ENCODE results near the gene LCN2.
A peak's percentile ranks its signal among the peaks of the same experiment; 100 is the strongest.

The LCN2 gene

DNA sequence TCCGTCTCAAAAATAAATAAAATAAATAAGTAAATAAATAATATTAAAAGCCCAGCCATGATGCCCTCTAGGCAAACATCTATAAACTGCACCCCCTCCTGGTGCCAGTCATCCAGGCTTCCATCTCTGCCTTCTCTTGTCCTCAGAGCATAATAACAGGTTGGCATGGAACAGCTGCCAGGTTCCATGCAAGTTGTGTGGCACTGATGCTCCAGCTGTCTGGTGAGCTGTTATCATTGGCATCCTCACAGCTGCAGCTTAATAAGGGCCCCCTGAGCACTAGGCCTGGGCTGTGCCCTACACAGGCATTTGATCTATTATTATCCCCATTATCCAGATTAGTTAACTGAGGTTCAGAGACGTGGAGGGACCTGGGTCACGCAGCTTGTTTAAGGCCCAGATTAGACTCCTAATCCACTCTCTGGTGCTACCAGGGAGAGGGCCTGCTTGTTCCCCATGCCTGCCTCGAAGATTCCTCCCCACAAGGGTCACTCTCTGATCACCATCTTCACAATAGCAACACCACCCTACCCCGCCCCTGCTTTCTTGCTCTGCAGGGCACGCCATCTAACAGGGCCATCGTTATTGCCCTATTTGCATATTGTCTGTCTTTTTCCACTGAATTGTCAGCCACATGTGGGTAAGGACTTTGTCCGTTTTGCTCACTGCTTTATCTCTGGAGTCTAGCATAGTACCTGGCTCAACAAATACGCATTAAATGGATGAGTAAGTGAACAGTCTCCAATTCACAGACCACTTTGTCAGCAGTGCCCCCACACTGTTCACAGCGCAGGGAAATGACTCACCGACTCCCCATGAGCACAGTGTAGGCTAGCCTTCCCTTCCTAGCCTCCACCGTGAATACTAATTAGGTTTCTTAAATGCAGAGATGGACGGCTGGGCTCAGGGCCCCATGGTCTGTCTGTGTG, 52.5 kb downstream of the LCN2 start:
- Histone ChIP-seq H2AFZ (ENCODE audit: low read depth, low read length) (no peak overlapping the region), H2BK15ac (ENCODE audit: low read depth, poor library complexity, severe bottlenecking) (no peak overlapping the region), H4K91ac (ENCODE audit: low read length) (no peak overlapping the region), H3K23ac (ENCODE audit: low read length in 2 of 2) (no peak overlapping the region), H2BK5ac (ENCODE audit: low read depth, low read length, poor library complexity, severe bottlenecking) (no peak overlapping the region), H3K27me3 (ENCODE audit: control insufficient read depth in 1 of 2, insufficient read depth in 1 of 2, low read length in 2 of 2) (no peaks in the 10 kb centered on the region), H3K4me3 (ENCODE audit: insufficient read depth in 1 of 2, low read depth in 1 of 2, low read length in 2 of 2) (no peak overlapping the region), H3K14ac (ENCODE audit: low read length in 2 of 2) (no peak overlapping the region), H3K9me3 (ENCODE audit: control insufficient read depth, low read length) (no peaks in the 10 kb centered on the region), H3K4ac (ENCODE audit: low read depth in 1 of 2, low read length in 2 of 2) (no peak overlapping the region), H3K79me1 (replicated peaks; ENCODE audit: low read length, poor library complexity, severe bottlenecking) (peaks cover 15% of the 10 kb centered on the region), H3K4me1 (ENCODE audit: control insufficient read depth, insufficient read depth, low read depth, low read length) (peaks cover 31% of the 10 kb centered on the region), H2BK12ac (ENCODE audit: low read length in 2 of 2) (no peak overlapping the region), H3K4me2 (ENCODE audit: low read length, poor library complexity, severe bottlenecking) (no peak overlapping the region), H2BK120ac (ENCODE audit: low read depth, low read length) (no peak overlapping the region), H4K8ac (ENCODE audit: low read length) (no peak overlapping the region), H3K9ac (ENCODE audit: low read length) (no peak overlapping the region), H3K36me3 (ENCODE audit: control insufficient read depth in 1 of 2, insufficient read depth in 2 of 2, low read depth in 1 of 2, low read length in 2 of 2) (peaks cover 10 to 13% of the 10 kb centered on the region in 2 experiments), H3K18ac (ENCODE audit: low read depth in 1 of 2, low read length in 2 of 2) (no peak overlapping the region), H2AK5ac (ENCODE audit: low read length, severe bottlenecking) (peak overlapping the region; percentile 79), H3K27ac (ENCODE audit: low read length, poor library complexity, severe bottlenecking) (peak overlapping the region; percentile 67)
- peak; percentile 45 for DNase-seq
- WGBS = 65% methylated on average over 12 of the region's 13 CpGs

- Histone ChIP-seq H3K9ac (ENCODE audit: low read length) (peak overlapping the region; percentile 13), H2AK5ac (ENCODE audit: low read length, severe bottlenecking) (no peak overlapping the region), H3K14ac (ENCODE audit: low read length in 2 of 2) (no peak overlapping the region), H3K18ac (ENCODE audit: low read depth in 1 of 2, low read length in 2 of 2) (no peak overlapping the region), H2AFZ (ENCODE audit: low read depth, low read length) (no peak overlapping the region), H3K27me3 (ENCODE audit: control insufficient read depth in 1 of 2, insufficient read depth in 1 of 2, low read length in 2 of 2) (no peaks in the 10 kb centered on the region), H4K91ac (ENCODE audit: low read length) (no peak overlapping the region), H3K4me2 (ENCODE audit: low read length, poor library complexity, severe bottlenecking) (peak overlapping the region; percentile 59), H3K9me3 (ENCODE audit: control insufficient read depth, low read length) (no peaks in the 10 kb centered on the region), H3K36me3 (ENCODE audit: control insufficient read depth in 1 of 2, insufficient read depth in 2 of 2, low read depth in 1 of 2, low read length in 2 of 2) (peaks cover 6 to 15% of the 10 kb centered on the region in 2 experiments), H3K27ac (ENCODE audit: low read length, poor library complexity, severe bottlenecking) (peak overlapping the region; percentile 67), H2BK5ac (ENCODE audit: low read depth, low read length, poor library complexity, severe bottlenecking) (no peak overlapping the region), H3K4ac (ENCODE audit: low read depth in 1 of 2, low read length in 2 of 2) (no peak overlapping the region), H2BK12ac (ENCODE audit: low read length in 2 of 2) (no peak overlapping the region), H3K4me3 (ENCODE audit: insufficient read depth in 1 of 2, low read depth in 1 of 2, low read length in 2 of 2) (peak overlapping the region in 1 of 2 experiments; percentile 89), H3K79me1 (replicated peaks; ENCODE audit: low read length, poor library complexity, severe bottlenecking) (peaks cover 17% of the 10 kb centered on the region), H3K4me1 (ENCODE audit: control insufficient read depth, insufficient read depth, low read depth, low read length) (peaks cover 31% of the 10 kb centered on the region), H3K23ac (ENCODE audit: low read length in 2 of 2) (no peak overlapping the region), H2BK120ac (ENCODE audit: low read depth, low read length) (no peak overlapping the region), H2BK15ac (ENCODE audit: low read depth, poor library complexity, severe bottlenecking) (no peak overlapping the region), H4K8ac (ENCODE audit: low read length) (no peak overlapping the region)
- 47% methylated on average over 2 of the region's 2 CpGs for WGBS
- DNase-seq = no peak
Observed at GRCh38 chr9:128202648-128203023, 53.4 kb downstream of the LCN2 start.
